ENCODE measurements around the gene CMC1. TPM values are rescaled to one million over a fixed set of nuclear protein-coding genes. Genes with fewer than 3 reads are reported as not detected.

CMC1 gene
- total RNA-seq, 1 donor from 2014 or later = 2.8 TPM

DNA sequence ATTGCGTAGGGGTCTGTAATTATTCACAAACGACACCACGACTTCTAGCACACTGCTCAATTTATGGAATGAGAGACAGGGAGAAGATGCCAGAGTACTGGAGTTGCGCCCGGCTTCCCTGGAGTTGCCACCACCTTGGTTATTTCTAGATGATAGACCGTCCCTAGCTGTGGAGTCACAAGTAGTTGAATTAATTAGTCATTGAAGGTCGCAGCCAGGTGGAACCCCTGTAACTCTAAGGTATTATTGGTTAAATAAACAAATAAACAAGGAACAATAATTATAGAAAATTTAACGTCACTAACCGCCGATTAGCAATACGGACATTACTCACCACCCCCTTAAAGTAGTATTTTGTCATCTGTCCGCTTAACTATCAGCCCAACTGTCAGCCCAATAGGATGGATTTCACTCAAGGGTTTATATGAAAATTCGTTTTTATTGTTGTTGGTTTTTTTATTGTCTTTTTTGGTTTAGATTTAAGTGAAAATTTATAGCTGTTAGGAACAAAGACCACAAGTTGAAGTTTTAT lies 108.1 kb downstream of the CMC1 start:
- peak in 1 of 2 donors; percentile 37 for DNase-seq (ENCODE audit: low read depth in 2 of 2)

Other genes starting within 250 kb of the CMC1 start
- 0.13 TPM in 2 replicates for gene ZCWPW2, start 107.1 kb downstream of the CMC1 start, total RNA-seq
- 23.0 and 28.2 TPM in 2 replicates for gene AZI2, start 107.2 kb downstream of the CMC1 start, total RNA-seq